HG03064 (cell line): Measurements from ENCODE around the gene THUMPD3.
A peak's percentile ranks its signal among the peaks of the same experiment; 100 is the strongest.

ENCODE experiments used
- ATAC-seq: cut with Tn5 transposase; IDR thresholded peaks from one replicate; pipeline ENCODE4 v1.9.1; 2021; ENCODE audit warnings: low read depth; ENCODE audit not compliant: unreplicated experiment

Gene THUMPD3

GRCh38 chr3:9362731-9363530 lies at the start of gene THUMPD3:
THUMPD3 (plus strand) TSS chr3:9363054; CDS start chr3:9365069, 2,015 bp downstream.
- ATAC-seq = peak; percentile 97

DNA sequence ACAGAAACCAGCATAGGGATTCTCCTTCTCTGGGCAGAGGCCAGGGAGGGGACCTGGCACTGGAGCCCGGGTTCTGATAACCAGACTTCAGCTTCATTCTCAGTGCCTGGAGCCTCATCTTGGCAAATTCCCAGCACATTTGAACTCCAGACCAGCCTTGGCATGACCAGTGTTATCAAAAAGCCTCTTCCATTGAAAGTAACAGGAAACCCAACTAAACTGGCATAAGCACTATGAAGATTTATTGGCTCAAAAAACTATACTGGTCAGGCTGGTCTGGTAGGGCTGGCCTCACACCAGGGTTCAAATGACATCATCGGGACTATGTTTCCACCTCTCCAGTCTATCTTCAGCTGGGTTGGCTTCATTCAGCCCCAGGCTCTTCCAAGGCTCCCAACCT lies 48.1 kb upstream of the THUMPD3 start:
- ATAC-seq = no peak

GRCh38 chr3:9316881-9317361 lies 45.9 kb upstream of the THUMPD3 start:
- ATAC-seq = no peak

DNA sequence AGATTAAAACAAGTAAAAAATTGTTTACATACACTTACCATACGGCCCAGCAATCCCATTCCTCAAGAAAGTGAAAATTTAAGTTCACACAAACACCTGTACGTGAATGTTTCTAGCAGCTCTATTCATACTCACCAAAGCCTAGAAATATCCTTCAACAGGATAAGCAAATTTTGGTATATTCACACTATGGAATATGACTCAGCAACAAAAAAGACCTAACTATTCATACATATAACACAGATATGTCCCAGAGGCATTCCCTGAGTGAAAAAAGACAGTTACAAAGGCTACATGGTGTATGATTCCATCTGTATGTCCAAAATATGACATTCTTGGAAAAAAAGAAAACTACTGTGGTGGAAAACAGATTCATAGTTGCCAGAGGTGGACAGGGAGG lies 40.1 kb upstream of the THUMPD3 start:
- no peak for ATAC-seq

DNA sequence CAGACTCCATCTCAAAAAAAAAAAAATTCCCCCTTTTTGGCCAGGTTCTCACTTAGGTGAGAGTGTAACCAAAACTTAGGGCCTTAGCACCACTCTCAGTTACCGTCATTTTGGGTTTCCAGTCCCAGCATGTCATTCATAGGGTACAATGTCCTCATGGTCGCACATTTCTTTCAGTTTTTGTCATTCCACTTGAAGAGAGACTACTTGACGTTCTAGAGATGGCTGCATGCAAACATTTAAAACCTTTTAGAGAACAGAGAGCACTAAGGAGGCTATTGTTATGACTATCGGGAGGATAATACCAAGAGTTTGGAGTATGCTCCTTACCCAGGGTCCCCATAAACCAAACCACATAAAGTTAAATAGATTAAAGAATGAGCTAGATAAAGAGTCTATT lies 37.9 kb upstream of the THUMPD3 start:
- ATAC-seq = no peak

GRCh38 chr3:9327578-9327977 lies 35.3 kb upstream of the THUMPD3 start:
- ATAC-seq = no peak

GRCh38 chr3:9330166-9330703 lies 32.6 kb upstream of the THUMPD3 start:
- ATAC-seq = no peak

GRCh38 chr3:9331171-9331570 lies 31.7 kb upstream of the THUMPD3 start:
- no peak for ATAC-seq

- no peak for ATAC-seq
Measured at GRCh38 chr3:9332250-9333030, 30.4 kb upstream of the THUMPD3 start.

- ATAC-seq = no peak
Measured at GRCh38 chr3:9339761-9340471, 22.9 kb upstream of the THUMPD3 start.

DNA sequence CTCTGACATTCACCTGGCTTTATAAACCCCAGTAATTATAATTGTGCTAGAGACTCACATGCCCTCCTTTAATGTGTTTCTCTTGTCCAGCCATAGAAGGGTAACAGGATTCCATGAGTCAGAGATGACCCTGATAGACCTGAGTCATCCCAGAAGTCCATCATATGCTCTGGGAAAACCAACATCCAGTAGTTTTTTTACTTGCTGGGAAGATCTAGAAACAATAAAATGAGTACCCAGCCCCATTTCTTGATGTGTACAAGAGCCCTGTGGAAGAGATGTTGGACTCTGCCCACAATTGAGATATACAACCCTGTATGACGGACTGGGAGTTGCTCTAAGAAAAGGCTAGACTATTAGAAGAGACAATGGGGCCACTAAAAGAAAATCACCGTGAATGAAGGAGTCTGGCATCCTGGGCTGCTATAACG lies 22.4 kb upstream of the THUMPD3 start:
- ATAC-seq = no peak

GRCh38 chr3:9342696-9343095 lies 20.2 kb upstream of the THUMPD3 start:
- ATAC-seq = no peak

DNA sequence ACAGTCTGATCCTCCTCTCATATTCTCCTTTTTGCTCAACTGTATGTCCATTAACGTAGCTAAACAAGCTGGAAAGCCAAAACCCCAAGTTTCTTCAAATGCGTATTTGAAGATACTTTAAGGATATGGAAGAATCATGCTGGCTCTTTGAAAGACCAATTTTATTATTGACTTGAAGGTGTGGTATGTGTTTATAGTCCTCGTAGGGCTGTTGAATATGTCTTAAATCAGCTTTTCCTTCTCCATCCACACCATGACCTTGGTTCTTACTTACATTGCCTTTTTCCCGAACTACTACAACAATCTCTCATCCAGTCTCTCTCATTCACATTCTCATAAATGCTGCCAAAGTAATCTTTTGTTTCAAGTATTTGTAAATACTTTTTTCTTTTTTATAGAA lies 19.7 kb upstream of the THUMPD3 start:
- ATAC-seq = no peak

- no peak for ATAC-seq
Measured at GRCh38 chr3:9345041-9345440, 17.8 kb upstream of the THUMPD3 start.

DNA sequence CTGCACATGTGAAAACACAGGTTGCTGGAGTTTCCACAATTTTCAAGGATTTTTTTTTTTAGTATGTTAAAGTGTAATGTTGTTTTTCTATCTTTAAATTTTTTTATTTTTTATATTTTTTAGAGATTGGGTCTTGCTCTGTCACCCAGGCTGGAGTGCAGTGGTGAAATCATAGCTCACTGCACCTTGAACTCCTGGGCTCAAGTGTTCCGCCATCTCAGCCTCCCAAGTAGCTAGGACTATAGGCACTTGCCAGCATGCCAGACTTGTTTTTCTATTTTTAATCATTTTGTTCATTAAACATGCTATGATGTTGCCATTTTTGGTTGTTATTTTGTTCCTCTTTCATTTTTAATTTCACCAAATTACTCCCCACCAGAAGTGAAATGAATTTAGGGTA lies 16.7 kb upstream of the THUMPD3 start:
- ATAC-seq = no peak

GRCh38 chr3:9347081-9347480 lies 15.8 kb upstream of the THUMPD3 start:
- ATAC-seq = no peak

DNA sequence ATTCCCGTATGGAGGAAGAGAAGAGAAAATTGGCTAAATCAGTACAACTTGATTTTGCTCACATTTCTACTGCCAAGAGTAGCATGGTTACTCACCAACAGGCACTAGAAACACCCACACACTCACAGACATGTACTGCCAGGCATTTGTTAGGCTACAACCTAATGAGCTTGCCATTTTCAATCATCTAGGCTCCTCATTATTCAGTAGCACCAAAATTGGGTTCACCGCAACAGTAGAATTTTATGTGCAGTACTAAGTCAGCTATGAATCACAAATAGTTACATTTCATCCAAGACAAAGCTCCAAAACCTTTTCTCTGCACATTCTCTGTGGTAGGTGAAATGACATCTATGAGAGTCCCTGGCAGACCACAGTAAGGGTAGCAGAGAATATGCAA lies 15.0 kb upstream of the THUMPD3 start:
- ATAC-seq = no peak

GRCh38 chr3:9349321-9350117 lies 13.3 kb upstream of the THUMPD3 start:
- ATAC-seq = no peak

GRCh38 chr3:9351709-9352126 lies 11.1 kb upstream of the THUMPD3 start:
- ATAC-seq = no peak
